Subcutaneous preadipocyte (primary cell): Measurements from ENCODE around the gene OR2AE1. TPM values are rescaled to one million over a fixed set of nuclear protein-coding genes. Genes with fewer than 3 reads are reported as not detected.

Source experiments
- small RNA-seq: library from RNA; depleted of rRNA; stranded (forward); fragments of <200 nt; gene quantifications from one replicate; pipeline ENCODE3, GENCODE V24; 2012
- total RNA-seq: library from RNA; depleted of rRNA; stranded (reverse); fragments of >200 nt; gene quantifications from 2 replicates; pipeline ENCODE4 v1.2.3, GENCODE V29; 2012

Gene OR2AE1, protein sequence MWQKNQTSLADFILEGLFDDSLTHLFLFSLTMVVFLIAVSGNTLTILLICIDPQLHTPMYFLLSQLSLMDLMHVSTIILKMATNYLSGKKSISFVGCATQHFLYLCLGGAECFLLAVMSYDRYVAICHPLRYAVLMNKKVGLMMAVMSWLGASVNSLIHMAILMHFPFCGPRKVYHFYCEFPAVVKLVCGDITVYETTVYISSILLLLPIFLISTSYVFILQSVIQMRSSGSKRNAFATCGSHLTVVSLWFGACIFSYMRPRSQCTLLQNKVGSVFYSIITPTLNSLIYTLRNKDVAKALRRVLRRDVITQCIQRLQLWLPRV
- total RNA-seq: under 0.01 TPM in 1 of 2 replicates, not detected in the other

DNA sequence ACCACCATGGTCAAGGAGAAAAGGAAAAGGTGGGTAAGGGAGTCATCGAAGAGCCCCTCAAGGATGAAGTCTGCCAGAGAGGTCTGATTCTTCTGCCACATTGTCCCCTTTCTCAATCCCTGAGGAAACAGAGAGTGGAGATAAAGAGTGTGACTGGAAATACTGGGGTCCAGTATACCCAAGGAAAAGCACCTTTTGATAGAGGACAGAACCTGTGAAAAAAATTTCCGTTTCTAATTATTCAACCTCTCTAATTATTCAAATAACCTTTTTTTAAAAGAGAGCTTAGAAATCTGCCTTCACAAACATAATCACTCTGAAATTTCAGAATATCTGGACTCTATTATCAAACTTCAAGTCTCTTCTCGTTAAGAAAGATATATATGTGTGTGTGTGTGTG lies at the start of gene OR2AE1:
TSS of gene OR2AE1 (minus strand) at position 101 of the 400 bp plus-strand sequence. CDS start at position 101, 0 bp downstream.

DNA sequence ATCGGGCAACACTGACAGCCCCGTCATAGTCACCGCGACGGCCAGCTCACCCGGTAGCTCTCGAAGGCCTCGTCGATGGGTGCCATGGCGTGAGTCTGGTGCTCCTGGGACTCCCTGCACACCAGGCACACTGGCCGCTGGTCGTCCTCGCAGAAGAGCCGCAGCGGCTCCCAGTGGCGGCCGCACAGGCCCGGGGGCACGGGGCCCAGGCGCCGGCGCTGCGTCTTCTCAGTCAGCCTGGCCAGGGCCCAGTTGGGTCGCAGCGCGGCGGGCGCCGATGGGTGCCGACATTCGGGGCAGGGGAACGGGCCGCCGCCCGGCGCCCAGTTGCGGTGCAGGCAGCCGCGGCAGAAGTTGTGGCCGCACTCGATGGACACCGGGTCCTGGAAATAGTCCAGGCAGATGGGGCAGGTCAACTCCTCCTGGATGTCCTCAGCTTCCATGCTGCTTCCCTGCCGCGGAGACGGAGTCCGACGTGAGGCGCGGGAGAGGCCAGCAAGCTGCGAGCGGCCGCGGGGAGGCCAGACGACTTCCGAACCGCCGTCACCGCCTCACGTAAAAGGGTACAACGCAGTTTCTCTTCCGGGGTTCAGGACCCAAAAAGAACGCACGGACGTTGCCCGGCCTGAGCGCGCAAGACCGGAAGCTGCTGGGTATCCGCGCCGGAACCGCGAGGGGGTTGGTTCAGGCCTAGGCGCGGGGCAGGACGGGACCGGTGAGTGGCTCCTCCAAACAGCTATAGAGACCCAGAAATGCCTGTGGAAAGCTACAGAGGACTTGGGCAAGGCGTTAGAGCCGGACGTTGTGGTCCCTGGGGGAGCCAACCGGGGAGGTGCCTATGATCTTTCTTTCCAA lies 42.4 kb upstream of the OR2AE1 start, which contains the start of gene TRIM4:
TSS of gene TRIM4 (minus strand) at position 572 of the 855 bp plus-strand sequence. CDS start at position 443, 129 bp downstream.

Small RNA genes within 50 kb of the gene (small RNA-seq; reads per million reads assigned to genes)
- gene AC011904.1 (not detected), gene CYP3A52P (not detected)

Other genes with a start within 250 kb of the OR2AE1 start
- 2.0 and 4.0 TPM in 2 replicates for gene CYP3A5, start 197.0 kb downstream of the OR2AE1 start, total RNA-seq
- not detected in 2 replicates for gene CYP3A7, start 141.8 kb downstream of the OR2AE1 start, total RNA-seq
- gene CYP3A4, start 92.8 kb downstream of the OR2AE1 start, total RNA-seq: not detected in 2 replicates
- gene CYP3A43, start 49.0 kb downstream of the OR2AE1 start, total RNA-seq: not detected in 2 replicates
- 20.9 and 22.3 TPM in 2 replicates for gene TRIM4, start 42.5 kb upstream of the OR2AE1 start, total RNA-seq
- 0.20 TPM in 1 of 2 replicates, not detected in the other for gene GJC3, start 52.6 kb upstream of the OR2AE1 start, total RNA-seq
- not detected in 2 replicates for gene AZGP1, start 99.0 kb upstream of the OR2AE1 start, total RNA-seq
- gene ZKSCAN1, start 138.6 kb upstream of the OR2AE1 start, total RNA-seq: 33.1 and 36.0 TPM in 2 replicates
- gene ZSCAN21, start 172.7 kb upstream of the OR2AE1 start, total RNA-seq: 7.7 and 8.0 TPM in 2 replicates
- 17.3 and 21.3 TPM in 2 replicates for gene ZNF3, start 204.7 kb upstream of the OR2AE1 start, total RNA-seq
- 53.6 and 65.9 TPM in 2 replicates for gene COPS6, start 211.9 kb upstream of the OR2AE1 start, total RNA-seq
- gene MCM7, start 224.4 kb upstream of the OR2AE1 start, total RNA-seq: 95.2 and 194 TPM in 2 replicates
- gene AP4M1, start 224.6 kb upstream of the OR2AE1 start, total RNA-seq: 14.1 and 15.8 TPM in 2 replicates
- gene TAF6, start 242.3 kb upstream of the OR2AE1 start, total RNA-seq: 34.2 and 44.2 TPM in 2 replicates
- gene CNPY4, start 242.6 kb upstream of the OR2AE1 start, total RNA-seq: 10.8 and 17.3 TPM in 2 replicates
- 0.73 and 1.6 TPM in 2 replicates for gene MBLAC1, start 249.9 kb upstream of the OR2AE1 start, total RNA-seq